Activated CD8-positive, alpha-beta memory T cell treated with anti-CD3 and anti-CD28 coated beads, Interleukin-2, amount 50 U/mL, for 24 hours (primary cell): ENCODE data around the gene DCUN1D1.

Experiments
- DNase-seq: peaks from one replicate; pipeline ENCODE4 v3.0.0-alpha.2; 2020; ENCODE audit errors: extremely low read depth

The DCUN1D1 gene

DNA sequence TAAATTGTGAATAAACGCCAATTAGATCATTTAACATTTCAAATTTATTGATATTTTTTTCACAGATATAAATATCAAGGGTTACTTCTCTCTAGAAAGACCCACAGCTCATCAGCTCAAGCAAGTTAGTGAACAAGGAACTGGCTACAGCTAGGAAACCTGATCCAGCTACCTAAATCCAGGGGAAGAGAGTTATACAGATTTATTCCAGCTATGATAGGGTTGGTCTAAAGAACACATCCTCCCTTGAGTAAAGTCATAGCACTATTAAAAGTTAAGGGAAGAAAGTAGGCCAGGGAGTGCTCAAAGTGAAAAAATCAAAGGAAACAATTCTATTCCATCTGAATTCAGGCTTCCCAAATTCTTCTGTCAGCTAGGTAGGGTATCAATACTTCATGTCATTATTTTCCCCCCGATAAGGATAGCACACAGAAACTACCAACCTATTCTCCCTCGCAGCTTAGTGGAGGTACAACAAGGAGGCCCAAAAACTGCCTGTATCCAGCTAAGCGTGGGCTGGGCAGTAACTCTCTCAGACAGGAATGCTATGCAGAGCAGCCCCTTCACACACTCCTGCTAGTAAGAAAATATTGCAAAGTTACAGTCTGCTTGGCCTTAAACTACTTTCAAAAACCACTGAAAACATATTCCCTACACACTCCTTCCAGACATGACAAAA is 44.0 kb downstream of the DCUN1D1 start:
- no peak for DNase-seq

DNA sequence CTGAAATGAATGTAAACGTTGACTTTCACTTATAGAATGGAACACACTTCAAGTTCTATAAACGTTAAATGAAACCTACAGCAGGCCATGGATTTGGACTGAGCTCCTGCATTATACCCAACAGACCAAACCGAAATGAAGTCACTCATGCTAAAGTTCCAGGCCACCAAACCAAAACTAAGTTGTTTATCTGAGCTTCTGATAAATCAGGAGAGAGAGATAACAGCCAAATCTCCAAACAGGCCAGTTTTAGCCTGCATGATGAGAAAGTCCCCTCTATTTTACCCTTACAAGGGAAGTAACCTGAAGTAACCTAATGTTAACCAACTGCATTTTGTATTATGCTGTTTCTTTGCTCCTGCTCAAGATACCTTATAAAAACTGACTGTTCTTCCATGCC is 44.5 kb downstream of the DCUN1D1 start:
- DNase-seq = no peak

DNA sequence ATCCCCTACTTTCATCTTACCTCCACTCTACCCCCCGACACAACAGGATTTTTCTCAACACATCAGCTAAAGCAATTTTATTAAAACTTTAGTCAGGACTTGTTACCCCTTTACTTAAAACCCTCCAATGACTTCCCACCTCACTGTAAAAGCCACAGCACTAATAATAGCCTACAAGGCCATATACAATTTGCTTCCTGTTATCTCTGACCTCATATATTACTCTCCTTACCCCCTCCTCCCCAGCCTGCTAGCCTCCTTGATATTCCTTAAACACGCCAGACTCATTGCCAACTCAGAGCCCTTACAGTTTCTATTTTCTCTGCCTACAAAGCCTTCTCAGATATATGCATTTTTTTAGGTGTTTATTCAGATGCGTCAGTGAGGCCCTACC is 54.4 kb downstream of the DCUN1D1 start:
- DNase-seq = no peak

DNA sequence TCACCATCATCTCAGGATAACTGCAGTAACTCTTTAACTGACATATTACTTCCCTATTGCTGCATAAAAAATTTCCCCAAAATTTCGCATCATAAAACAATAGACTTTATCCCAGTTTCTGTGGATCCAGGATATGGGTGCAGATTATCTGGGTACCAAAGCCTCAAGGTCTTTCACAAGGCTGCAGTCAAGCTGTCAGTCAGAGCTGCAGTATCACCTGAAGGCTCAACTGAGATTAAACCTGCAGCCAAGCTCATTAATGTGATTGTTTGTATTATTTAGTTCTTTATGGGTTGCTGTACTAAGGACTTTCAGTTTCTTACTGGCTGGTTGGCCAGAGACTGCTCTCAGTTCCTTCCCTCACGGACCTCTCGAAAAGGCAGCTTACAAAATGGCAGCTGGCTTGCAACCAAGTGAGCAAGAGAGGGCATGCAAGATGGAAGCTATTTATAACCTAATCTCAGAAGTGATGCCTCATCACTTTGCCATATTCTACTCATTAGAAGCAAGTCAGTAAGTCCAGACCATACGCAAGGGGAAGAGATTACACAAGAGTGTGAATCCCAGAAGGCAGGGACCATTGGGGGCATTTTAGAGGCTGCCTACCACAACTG is 54.9 kb downstream of the DCUN1D1 start:
- no peak for DNase-seq

DNA sequence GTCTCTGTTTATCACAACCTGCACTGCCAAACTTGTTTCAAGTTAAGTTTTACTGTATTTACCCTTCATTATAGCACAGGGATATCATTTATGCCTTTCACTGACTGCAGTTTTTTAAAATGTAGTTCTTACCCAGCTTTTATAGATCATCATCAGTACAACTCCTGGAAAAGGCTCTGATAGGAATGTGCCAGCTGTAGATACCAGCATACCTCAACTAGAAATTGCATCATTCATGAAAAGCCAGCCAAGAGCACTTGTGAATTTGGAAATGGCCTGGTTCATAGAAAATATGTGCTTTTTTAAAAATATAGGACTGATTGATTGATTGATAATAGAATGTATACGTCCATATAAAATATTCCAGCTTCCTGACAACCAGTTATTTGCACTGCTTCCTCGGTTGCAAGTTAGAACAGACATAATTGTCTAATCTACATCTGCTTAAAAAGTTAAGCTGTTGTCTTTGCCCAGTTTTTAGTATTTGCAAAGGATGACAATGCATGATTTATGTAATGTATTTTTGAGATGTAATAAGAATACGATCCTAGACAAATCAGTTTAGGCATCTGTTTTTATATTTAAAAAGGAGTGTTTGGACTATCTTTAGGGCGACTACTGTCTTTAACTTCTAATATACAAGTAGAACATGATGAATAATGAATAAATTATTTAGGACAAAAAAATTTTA is 58.5 kb downstream of the DCUN1D1 start:
- no peak for DNase-seq

DNA sequence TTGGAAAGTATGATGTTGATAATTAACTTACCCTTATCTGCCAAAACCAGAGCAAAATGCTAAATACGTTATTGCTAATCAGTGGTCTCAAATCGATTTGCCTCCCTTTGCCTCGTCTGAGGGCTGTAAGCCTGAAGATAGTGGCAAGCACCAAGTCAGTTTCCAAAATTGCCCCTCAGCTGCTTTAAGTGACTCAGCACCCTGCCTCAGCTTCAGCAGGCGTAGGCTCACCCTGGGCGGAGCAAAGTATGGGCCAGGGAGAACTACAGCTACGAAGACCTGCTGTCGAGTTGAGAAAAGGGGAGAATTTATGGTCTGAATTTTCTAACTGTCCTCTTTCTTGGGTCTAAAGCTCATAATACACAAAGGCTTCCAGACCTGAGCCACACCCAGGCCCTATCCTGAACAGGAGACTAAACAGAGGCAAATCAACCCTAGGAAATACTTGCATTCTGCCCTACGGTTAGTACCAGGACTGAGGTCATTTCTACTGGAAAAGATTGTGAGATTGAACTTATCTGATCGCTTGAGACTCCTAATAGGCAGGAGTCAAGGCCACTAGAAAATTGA is 59.7 kb downstream of the DCUN1D1 start:
- DNase-seq = no peak

DNA sequence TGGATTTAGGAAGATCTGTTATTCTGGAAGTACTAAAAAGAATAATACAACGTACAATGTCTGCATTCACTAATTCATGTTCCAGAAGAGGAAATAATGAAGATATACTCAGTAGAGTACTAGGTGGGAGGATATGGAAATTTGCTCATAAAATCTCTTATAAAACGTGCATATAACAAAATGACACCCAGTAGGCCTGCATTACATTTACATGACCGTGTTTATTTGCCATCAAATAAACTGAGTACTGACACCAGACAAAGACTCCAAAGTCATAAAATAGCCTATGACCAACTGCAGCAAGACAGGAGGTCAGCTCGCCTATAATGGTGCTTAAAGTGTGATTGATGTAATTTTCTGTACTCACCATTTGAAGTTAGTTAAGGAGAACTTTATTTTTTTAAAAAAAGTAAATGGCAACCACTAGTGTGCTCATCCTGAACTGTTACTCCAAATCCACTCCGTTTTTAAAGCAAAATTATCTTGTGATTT is 60.4 kb downstream of the DCUN1D1 start:
- no peak for DNase-seq

DNA sequence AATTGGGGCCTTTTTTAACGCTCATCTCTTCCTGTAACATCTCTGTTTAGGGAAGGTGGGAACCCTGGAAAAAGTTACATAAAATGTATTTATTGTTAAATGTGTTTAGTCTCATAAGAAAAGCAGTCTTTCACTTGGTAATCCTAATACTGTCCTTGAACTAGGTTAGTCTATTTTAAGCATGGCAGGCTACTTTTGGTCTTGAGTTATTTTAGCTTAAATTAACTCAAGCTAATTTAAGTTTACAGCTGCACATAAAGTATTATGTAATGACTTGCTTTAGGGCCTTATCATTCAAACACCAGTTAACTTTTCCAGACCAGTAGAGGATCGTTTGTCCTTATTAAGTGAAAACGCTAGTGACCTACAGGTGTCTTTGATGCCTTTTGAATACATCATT is 63.2 kb downstream of the DCUN1D1 start:
- no peak for DNase-seq

DNA sequence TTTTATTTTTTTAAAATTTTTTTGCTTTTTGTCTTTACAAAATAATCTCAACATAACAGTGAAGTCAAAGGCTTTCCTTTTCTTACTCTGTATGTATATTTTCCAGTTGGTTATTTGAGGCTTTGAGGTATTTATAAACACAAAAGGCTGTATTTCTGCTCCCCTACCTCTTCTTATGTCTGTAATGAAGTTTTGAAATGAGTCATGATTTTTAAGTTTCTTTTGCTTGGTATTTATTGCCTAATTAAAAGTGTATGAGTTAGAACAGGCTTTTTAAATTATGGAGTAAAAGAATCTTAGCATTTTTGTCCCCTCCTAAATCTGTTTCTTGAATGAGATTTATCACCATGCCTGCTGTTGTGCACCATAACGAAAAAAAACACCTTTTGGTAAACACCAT is 66.0 kb downstream of the DCUN1D1 start:
- no peak for DNase-seq

DNA sequence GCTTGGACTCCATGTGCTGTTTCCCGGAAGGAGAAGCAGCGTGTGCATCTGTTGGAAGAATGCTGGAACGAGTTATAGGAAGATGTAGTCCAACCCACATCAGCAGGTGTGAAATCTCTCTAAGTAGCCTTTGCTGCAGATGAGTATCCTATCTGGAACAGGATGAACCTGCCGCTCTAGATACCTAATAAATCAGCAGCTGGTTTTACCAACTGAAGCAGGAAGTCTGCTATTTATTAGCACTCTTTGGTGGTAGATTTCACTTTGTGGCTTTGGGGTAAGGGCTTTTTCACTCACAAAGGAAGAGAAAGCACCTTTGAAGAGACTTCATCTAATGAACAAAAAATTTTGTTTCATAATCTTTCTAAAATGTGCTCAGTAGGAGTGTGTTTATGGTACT is 66.4 kb downstream of the DCUN1D1 start:
- DNase-seq = no peak

DNA sequence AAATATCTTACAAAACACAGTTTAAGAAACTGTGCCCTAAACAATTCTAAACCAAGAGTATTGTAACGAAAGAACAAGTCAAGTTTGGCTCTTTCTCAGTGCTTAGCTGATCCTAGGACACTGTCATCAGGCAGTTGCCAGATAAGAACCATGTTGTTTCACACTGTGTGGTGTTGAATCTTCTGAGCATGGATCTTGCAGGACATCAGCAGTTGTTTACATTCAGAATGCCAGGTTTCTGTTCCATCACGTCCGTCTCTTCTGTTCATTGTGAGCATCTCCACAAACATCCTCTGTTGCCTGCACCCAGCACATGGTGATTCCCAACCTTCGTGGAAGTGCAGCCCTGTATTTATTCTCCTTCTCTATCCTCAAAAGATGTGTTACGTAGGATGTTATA is 67.9 kb downstream of the DCUN1D1 start:
- no peak for DNase-seq

DNA sequence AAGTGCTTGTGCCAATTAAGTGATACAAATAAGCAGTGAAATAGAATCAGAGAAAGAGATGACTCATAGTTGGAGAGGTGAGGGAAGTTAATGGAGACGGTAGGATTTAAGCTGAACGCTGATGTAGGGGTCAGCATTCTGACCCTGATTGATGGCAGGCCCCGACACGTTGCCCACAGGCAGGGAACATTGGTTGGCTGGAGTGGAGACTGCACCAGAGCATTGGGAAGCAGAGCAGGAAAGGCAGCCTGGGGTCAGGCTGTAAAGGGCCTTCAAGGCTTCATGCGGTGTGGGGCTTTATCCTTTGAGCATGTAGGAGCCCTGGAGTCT is 68.6 kb downstream of the DCUN1D1 start:
- DNase-seq = no peak

DNA sequence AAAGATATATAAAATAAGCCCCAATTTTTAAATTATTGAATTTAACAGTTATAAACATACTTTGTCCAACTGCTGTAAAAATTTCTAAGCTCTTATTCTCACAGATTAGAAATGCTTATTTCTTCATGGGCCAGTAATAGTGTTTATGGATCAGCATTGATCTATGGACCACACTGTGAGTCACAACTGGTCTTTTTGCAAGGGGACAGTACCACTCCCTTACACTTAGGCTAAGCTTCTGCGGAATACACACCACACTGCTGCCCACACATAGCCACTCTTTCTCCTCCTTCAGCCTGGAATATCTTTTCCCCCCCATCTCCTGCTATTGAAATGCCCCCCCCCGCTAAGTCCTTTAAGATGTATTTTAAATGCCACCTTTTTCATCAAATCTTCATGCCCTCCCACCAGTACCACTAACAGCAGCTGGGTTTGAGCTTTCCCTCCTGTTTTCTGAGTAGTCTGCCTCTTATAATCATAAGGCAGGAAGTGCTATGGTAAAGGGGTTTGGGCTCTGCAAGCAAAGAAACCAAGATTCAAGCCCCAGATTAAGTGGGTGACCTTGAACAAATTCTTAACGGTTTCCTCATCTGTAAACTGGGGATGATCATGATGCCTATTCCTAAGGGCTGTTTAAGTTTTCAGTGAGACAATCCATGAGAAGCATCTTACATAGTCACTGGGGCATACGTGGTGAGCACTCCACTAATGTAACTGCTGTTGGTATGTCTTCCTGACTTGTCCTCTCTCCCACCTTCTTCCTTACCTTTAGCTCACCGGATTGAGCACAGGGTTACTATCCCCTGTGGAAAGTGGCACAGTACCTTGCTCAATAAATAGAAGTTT is 69.2 kb downstream of the DCUN1D1 start:
- DNase-seq = no peak

DNA sequence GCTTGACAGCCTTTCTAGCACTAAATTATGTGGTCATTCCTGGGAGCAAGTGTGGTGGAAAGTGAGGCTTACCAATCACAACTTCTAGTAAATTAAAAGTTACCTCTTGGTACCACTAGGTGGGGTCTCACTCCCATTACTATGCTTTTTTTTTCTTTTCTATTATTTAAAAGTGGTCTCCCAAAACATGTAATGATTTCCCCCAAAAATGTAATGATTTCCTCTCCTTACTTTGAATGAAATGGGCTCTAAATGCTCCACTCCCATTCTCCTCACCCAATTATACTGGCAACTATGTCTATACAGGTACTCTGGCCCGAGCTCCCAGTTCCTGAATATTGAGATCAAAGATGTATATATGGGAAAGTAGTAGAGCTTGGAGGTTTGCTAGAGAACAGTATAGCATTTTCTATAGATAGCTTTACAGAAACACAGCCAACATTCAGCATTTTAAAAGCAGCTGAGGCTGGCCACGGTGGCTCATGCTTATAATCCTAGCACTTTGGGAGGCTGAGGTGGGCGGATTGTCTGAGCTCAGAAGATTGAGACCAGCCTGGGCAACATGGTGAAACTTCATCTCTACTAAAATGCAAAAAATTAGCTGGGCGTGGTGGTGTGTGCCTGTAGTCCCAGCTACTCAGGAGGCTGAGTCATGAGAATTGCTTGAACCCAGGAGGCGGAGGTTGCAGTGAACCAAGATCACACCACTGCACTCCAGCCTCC is 70.9 kb downstream of the DCUN1D1 start:
- no peak for DNase-seq

DNA sequence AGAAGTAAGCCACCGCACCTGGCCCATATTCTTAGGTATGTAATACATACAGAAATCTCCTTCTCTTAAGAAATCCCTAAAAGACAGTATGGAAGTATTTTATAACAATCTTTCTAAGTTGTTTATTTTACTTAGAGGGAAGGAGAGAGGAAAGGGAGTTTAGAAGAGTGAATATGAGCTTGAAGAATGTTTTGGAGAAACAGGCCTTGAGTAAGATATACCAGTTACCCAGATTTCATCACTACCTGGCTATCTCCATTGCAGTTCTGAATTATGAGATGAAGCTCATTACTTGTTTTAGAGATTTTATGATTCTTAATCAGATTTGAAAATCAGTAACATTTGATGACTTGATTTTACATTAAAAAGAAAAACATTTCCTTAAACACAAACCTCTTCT is 71.9 kb downstream of the DCUN1D1 start:
- no peak for DNase-seq

DNA sequence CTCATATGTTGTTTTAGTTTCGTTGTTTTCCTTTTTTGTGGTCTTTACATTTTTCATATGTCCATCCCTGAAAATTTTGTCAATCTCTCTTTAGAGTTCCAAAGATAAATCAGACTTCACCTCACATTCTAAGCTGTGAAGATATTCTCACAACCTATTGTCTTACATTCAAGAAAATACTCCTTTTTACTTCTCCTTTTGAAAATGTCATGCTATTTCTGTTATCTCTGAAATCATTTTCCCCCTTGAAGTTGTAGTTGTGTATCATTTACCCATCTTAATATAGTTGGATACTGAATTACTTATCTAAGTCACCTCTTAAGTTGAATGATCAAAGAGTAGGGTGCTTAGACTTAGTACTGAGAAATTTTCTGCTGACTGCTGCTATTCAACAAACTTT is 74.3 kb downstream of the DCUN1D1 start:
- no peak for DNase-seq

DNA sequence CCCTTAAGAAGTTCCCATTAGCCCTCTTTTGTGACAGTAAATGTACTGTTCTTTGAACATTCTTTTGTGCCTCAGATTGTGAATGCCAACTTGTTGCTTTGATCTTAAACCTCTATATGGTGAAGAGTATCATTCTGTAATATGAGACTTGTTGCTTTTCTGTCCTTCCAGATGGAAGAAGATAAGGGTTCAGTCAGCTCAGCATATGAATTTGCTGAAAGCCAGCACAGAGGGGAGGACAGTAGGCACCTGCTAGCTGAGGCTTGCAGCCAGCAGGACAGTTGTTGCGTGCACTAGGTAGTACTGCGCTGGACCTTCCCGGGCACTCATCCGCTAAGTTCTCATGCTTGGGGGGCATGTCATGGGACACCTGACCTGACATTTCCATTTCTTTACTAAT is 74.7 kb downstream of the DCUN1D1 start:
- no peak for DNase-seq

DNA sequence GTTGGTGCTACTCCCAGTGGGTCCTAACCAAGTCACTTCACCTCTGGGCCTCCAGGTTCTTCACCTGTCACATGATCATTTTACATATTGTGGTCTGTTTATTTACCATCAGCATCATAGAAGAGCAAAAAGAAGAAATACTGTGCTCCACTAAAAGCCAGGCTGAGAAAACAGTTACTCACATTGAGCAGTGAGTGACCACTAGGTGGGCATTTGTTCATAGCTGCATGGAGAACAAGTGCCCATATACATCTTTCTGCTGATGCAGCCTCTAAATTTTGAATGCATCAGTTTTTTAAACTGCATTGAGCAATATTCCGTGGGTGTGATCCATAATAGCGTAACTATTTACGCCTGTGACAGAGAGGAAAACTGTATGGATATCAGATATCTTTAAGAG is 76.2 kb downstream of the DCUN1D1 start:
- no peak for DNase-seq

DNA sequence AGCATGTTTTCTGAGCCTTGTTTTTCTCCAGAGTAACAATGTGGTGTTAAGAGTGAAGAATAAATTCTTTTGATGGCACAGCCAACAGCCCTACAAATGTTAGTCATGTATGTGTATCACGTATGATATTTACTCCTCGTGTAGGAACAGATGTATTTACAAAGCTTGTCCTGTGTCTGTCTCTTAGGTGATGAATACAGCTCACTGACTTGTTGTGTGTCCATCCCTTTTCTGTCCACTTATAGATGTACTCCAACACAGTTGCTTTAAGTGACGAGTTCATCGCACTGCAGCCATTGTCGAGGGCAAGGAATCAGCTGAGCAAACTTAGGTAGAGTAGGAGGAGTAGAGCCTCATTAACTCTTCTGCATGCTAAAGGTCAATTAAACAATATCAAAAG is 78.1 kb downstream of the DCUN1D1 start:
- no peak for DNase-seq

DNA sequence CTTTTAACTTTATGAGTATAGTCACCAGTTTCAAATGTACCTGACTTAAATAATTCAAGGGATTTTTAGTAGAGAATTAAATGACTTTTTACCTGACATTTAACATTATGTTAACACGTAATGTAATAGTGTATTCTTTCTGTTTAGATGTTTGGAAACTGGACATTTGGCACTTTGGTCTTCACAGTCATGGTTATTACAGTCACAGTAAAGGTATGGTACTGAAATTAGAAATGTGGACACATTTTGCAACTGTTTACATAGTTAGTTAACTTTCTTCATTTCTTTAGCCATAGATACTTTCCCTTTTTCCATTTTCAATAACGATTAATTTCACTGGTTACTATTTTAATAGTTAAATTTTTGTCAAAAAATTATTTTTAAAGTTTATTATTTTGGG is 83.8 kb downstream of the DCUN1D1 start:
- no peak for DNase-seq

DNA sequence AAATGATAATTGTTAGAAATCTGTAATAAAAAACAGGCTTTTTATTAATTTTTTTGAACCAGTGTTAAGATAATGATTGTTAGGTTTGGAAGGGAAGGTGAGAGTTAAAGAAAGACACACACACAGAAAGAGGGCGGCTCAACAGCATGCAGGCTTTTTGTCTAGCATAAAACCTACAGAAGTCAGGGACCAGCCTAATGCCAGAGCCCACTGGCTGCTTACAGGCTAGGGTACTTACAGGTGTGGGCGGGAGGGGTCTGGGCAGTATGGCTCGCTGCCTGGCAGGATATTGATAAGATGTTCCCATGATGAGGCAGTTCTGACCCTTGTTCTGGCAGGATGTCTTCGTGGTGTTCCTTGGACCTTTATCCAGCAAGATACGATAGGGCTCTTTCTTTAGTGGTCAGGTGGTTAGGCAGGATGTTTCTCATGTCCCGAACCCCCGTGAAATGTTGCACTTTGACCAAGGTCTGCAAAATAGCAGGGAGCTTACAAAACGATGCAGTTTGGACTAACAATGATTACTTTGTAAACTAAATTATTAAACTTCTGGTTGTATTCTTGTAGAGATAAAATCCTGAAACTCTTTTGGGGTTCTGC is 84.7 kb downstream of the DCUN1D1 start:
- DNase-seq = no peak
